GM23248 (cell line): ENCODE data around the gene KCNT1.

Source experiments
- EZH2 ChIP-seq: fragments of 200-600 bp; sonication (generic); IDR thresholded peaks from 2 replicates; pipeline ENCODE4 v1.6.1; 2018; ENCODE audit warnings: antibody characterized with exemption, mild to moderate bottlenecking; ENCODE audit not compliant: insufficient read depth, poor library complexity, severe bottlenecking
- EZH2phosphoT487 ChIP-seq: fragments of 200-600 bp; sonication (generic); IDR thresholded peaks from 2 replicates; pipeline ENCODE4 v1.6.1; 2018; ENCODE audit warnings: antibody characterized with exemption, moderate library complexity, mild to moderate bottlenecking, low read depth; ENCODE audit not compliant: insufficient read depth

DNA sequence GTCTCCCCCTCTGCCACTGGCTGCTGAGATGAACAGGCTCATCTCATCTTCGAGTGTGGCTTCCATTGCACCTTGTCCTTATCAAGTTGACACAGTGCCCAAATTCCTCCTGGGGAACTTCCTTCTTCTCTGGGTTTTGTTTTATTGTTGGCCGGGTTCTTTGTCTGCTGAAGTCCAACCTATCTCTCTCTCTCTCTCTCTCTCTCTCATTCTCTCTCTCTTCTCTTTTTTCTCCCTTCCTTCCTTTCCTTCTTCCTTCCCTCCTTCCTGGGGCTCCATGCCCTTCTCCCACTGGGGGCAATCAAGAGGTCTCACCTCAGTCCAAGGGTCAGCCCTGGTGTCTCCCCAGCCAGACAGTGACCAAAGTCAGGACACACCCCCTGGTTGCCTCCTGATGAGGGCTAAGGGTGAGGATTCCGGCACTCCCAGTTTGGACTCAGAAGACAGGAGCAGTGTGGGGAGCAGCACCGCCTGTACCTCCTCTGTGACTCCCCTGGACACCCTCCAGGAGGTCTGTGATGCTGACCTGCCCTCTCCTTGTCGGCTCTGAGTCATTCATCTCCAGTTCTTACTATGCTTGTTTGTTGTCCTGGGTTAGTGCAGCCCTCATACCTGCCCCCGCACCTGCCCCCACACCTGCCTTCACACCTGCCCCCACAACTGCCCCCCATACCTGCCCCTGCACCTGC, 30.7 kb downstream of the KCNT1 start:
- no peak for TF ChIP-seq EZH2phosphoT487
- no peak for TF ChIP-seq EZH2
